ENCODE results near the gene EPB41L4A. TPM values are rescaled to one million over a fixed set of nuclear protein-coding genes. Genes with fewer than 3 reads are reported as not detected.

Gene EPB41L4A
- total RNA-seq, 6 experiments from 2014 or later, result 0.07 TPM; not detected in 5

- Mint-ChIP-seq H3K4me3 (no peak overlapping the region), H3K27ac (no peak overlapping the region), H3K4me1 (ENCODE audit: low read depth) (no peaks in the 10 kb centered on the region), H3K36me3 (ENCODE audit: low read depth) (no peaks in the 10 kb centered on the region), H3K9me3 (no peaks in the 10 kb centered on the region), H3K27me3 (ENCODE audit: insufficient read depth) (no peaks in the 10 kb centered on the region; the same call in 1 of the 2 replicates)
- no peak for TF ChIP-seq CTCF (IDR thresholded peaks at IDR 0.05)
- no peak for DNase-seq
Measured at GRCh38 chr5:112310746-112311145, 108.3 kb downstream of the EPB41L4A start.

GRCh38 chr5:112308608-112309007 is 110.5 kb downstream of the EPB41L4A start:
- Mint-ChIP-seq H3K27ac (no peak overlapping the region), H3K4me3 (no peak overlapping the region), H3K36me3 (ENCODE audit: low read depth) (no peaks in the 10 kb centered on the region), H3K4me1 (ENCODE audit: low read depth) (no peaks in the 10 kb centered on the region), H3K27me3 (ENCODE audit: insufficient read depth) (no peaks in the 10 kb centered on the region; the same call in 1 of the 2 replicates), H3K9me3 (no peaks in the 10 kb centered on the region)
- no peak for TF ChIP-seq CTCF (IDR thresholded peaks at IDR 0.05)
- DNase-seq, result no peak

GRCh38 chr5:112306956-112307355 is 112.1 kb downstream of the EPB41L4A start:
- Mint-ChIP-seq H3K27ac (no peak overlapping the region), H3K27me3 (ENCODE audit: insufficient read depth) (no peaks in the 10 kb centered on the region; the same call in 1 of the 2 replicates), H3K4me1 (ENCODE audit: low read depth) (no peaks in the 10 kb centered on the region), H3K9me3 (no peaks in the 10 kb centered on the region), H3K36me3 (ENCODE audit: low read depth) (no peaks in the 10 kb centered on the region), H3K4me3 (no peak overlapping the region)
- no peak for DNase-seq
- TF ChIP-seq CTCF (IDR thresholded peaks at IDR 0.05), result no peak

GRCh38 chr5:112304743-112305142 is 114.3 kb downstream of the EPB41L4A start:
- Mint-ChIP-seq H3K27ac (no peak overlapping the region), H3K27me3 (ENCODE audit: insufficient read depth) (no peaks in the 10 kb centered on the region; the same call in none of the 2 replicates)

GRCh38 chr5:112303685-112304084 is 115.4 kb downstream of the EPB41L4A start:
- no peak for TF ChIP-seq CTCF (IDR thresholded peaks at IDR 0.05)
- no peak for DNase-seq

More at GRCh38 chr5:112304743-112305142, 114.3 kb downstream of the EPB41L4A start:
- Mint-ChIP-seq H3K36me3 (ENCODE audit: low read depth) (no peaks in the 10 kb centered on the region), H3K4me3 (no peak overlapping the region), H3K9me3 (no peaks in the 10 kb centered on the region), H3K4me1 (ENCODE audit: low read depth) (no peaks in the 10 kb centered on the region)
- TF ChIP-seq CTCF (IDR thresholded peaks at IDR 0.05), result no peak
- no peak for DNase-seq

GRCh38 chr5:112294126-112294525 is 125.0 kb downstream of the EPB41L4A start:
- no peak for TF ChIP-seq CTCF (IDR thresholded peaks at IDR 0.05)
- no peak overlapping the region for H3K4me3 Mint-ChIP-seq
- no peak for DNase-seq
- peaks cover 4% of the 10 kb centered on the region; the same call in 1 of the 2 replicates for H3K9me3 Mint-ChIP-seq
- peaks cover 6% of the 10 kb centered on the region for H3K27me3 Mint-ChIP-seq (ENCODE audit: insufficient read depth)
- no peak overlapping the region for H3K27ac Mint-ChIP-seq
- no peaks in the 10 kb centered on the region for H3K36me3 Mint-ChIP-seq (ENCODE audit: low read depth)
- H3K4me1 Mint-ChIP-seq (ENCODE audit: low read depth), result no peaks in the 10 kb centered on the region

More at GRCh38 chr5:112303685-112304084, 115.4 kb downstream of the EPB41L4A start:
- H3K36me3 Mint-ChIP-seq (ENCODE audit: low read depth), result no peaks in the 10 kb centered on the region
- no peaks in the 10 kb centered on the region; the same call in 1 of the 2 replicates for H3K9me3 Mint-ChIP-seq
- H3K4me1 Mint-ChIP-seq (ENCODE audit: low read depth), result no peaks in the 10 kb centered on the region
- H3K27ac Mint-ChIP-seq, result no peak overlapping the region
- H3K4me3 Mint-ChIP-seq, result no peak overlapping the region
- no peaks in the 10 kb centered on the region; the same call in none of the 2 replicates for H3K27me3 Mint-ChIP-seq (ENCODE audit: insufficient read depth)

Data from HFFc6 (cell line).